H1 (cell line): Measurements from ENCODE around the gene LARP4B. TPM values are rescaled to one million over a fixed set of nuclear protein-coding genes. Genes with fewer than 3 reads are reported as not detected.
A peak's percentile ranks its signal among the peaks of the same experiment; 100 is the strongest.

Experiments
- CTCF ChIA-PET: fragments of 300-600 bp; sonication (Branson Sonifier 250); formaldehyde crosslinking; loops from one replicate; lab custom pipeline; 2021; ENCODE audit not compliant: partially characterized antibody; lab: Charles Lee
- POLR2A ChIA-PET: fragments of 300-600 bp; sonication (Branson Sonifier 250); formaldehyde crosslinking; loops from one replicate; lab custom pipeline; 2021; ENCODE audit warnings: inconsistent platforms; ENCODE audit not compliant: partially characterized antibody; lab: Charles Lee
- DNase-seq, 2 experiments: peaks; one replicate each; pipeline versions ENCODE4 v3.0.0 to v3.0.0-alpha.2; 2010 to 2022; ENCODE audit warnings: low spot score in 2 of 2, low read depth in 1 of 2, mixed read lengths in 1 of 2
- FAIRE-seq: peaks from 2 replicates; lab custom pipeline; 2011; peaks lifted over from hg19 to GRCh38; lab: Jason Lieb, UNC
- H2AFZ ChIP-seq: 2 replicates; pipeline ENCODE4 v1.8.1; 2012; ENCODE audit warnings: low read length, inconsistent platforms
- H2AK5ac ChIP-seq: 2 replicates; pipeline ENCODE4 v1.6.1; 2013; ENCODE audit warnings: low read depth, low read length
- H2BK120ac ChIP-seq: replicated peaks from 2 replicates; pipeline ENCODE3; 2013; ENCODE audit warnings: low read depth, low read length, inconsistent platforms
- H2BK12ac ChIP-seq: 2 replicates; pipeline ENCODE4 v1.6.1; 2013; ENCODE audit warnings: low read depth, low read length
- H2BK15ac ChIP-seq: 2 replicates; pipeline ENCODE4 v1.6.1; 2013; ENCODE audit warnings: low read length
- H2BK20ac ChIP-seq: 2 replicates; pipeline ENCODE4 v1.6.1; 2013; ENCODE audit warnings: low read length
- H2BK5ac ChIP-seq: 2 replicates; pipeline ENCODE4 v1.6.1; 2013; ENCODE audit warnings: low read depth, low read length
- H3K14ac ChIP-seq: 2 replicates; pipeline ENCODE4 v1.6.1; 2013; ENCODE audit warnings: inconsistent platforms; ENCODE audit not compliant: insufficient read length
- H3K18ac ChIP-seq: 2 replicates; pipeline ENCODE4 v1.6.1; 2013; ENCODE audit warnings: low read length; ENCODE audit errors: extremely low read depth
- H3K23ac ChIP-seq: 2 replicates; pipeline ENCODE4 v1.6.1; 2013; ENCODE audit warnings: inconsistent platforms; ENCODE audit not compliant: insufficient read length
- H3K23me2 ChIP-seq: 2 replicates; pipeline ENCODE4 v1.6.1; 2013; ENCODE audit warnings: low read depth, low read length
- H3K27ac ChIP-seq: 2 replicates; pipeline ENCODE4 v1.6.1; 2011; ENCODE audit warnings: low read depth, low read length, inconsistent platforms
- H3K27me3 ChIP-seq, 4 experiments: replicated peaks in 1 of 4; 1 replicate in 1 of 4; 2 replicates in 3 of 4; pipeline versions ENCODE4 v1.6.1 to v1.8.1; 2011 to 2013; ENCODE audit warnings: low read length in 3 of 4, mild to moderate bottlenecking in 3 of 4, inconsistent platforms in 2 of 4, mixed read lengths in 2 of 4, moderate library complexity in 1 of 4; ENCODE audit not compliant: control insufficient read depth in 3 of 4, insufficient read depth in 3 of 4; ENCODE audit errors: extremely low read depth in 1 of 4
- H3K36me3 ChIP-seq, 4 experiments: 2 replicates each; pipeline versions ENCODE4 v1.6.1 to v1.8.1; 2011 to 2013; ENCODE audit warnings: mild to moderate bottlenecking in 4 of 4, low read length in 3 of 4, moderate library complexity in 2 of 4, control low read depth in 1 of 4, inconsistent platforms in 1 of 4; ENCODE audit not compliant: insufficient read depth in 4 of 4, control insufficient read depth in 2 of 4
- H3K4ac ChIP-seq: replicated peaks from 2 replicates; pipeline ENCODE3; 2013; ENCODE audit warnings: low read length, low read depth, mixed read lengths, inconsistent platforms; ENCODE audit not compliant: insufficient read length
- H3K4me1 ChIP-seq, 4 experiments: replicated peaks in 1 of 4; 1 replicate in 1 of 4; 2 replicates in 3 of 4; pipeline versions ENCODE4 v1.6.1 to v1.8.1; 2011 to 2013; ENCODE audit warnings: low read length in 3 of 4, inconsistent platforms in 2 of 4, mixed read lengths in 1 of 4; ENCODE audit not compliant: insufficient read depth in 4 of 4, control insufficient read depth in 3 of 4
- H3K4me2 ChIP-seq, 2 experiments: 2 replicates each; pipeline versions ENCODE4 v1.6.1 to v1.8.1; 2011 to 2013; ENCODE audit warnings: low read depth in 2 of 2, low read length in 2 of 2, control low read depth in 1 of 2, inconsistent platforms in 1 of 2, mild to moderate bottlenecking in 1 of 2; ENCODE audit not compliant: insufficient read depth in 1 of 2
- H3K4me3 ChIP-seq, 4 experiments: fragments of 200-600, 300-600 bp in 1 of 4; sonication (generic), shearing (Covaris generic), sonication (Bioruptor Twin) in 1 of 4; 2 replicates each; pipeline versions ENCODE4 v1.5.1 to v1.8.1; 2011 to 2016; ENCODE audit warnings: low read length in 4 of 4, low read depth in 3 of 4, control low read depth in 2 of 4, inconsistent platforms in 2 of 4, mild to moderate bottlenecking in 2 of 4, mixed read lengths in 1 of 4, moderate library complexity in 1 of 4; ENCODE audit not compliant: insufficient read depth in 2 of 4; ENCODE audit errors: extremely low read depth in 1 of 4
- H3K56ac ChIP-seq: replicated peaks from 2 replicates; pipeline ENCODE3; 2013; ENCODE audit warnings: low read depth, mild to moderate bottlenecking, mixed read lengths, low read length, inconsistent platforms; ENCODE audit not compliant: insufficient read length
- H3K79me1 ChIP-seq: 2 replicates; pipeline ENCODE4 v1.6.1; 2013; ENCODE audit warnings: low read depth, low read length, control low read depth
- H3K79me2 ChIP-seq, 2 experiments: 2 replicates each; pipeline versions ENCODE4 v1.6.1 to v1.8.1; 2012 to 2013; ENCODE audit warnings: low read length in 2 of 2, mild to moderate bottlenecking in 2 of 2, inconsistent platforms in 1 of 2; ENCODE audit not compliant: insufficient read depth in 2 of 2, control insufficient read depth in 1 of 2
- H3K9ac ChIP-seq, 4 experiments: replicated peaks in 1 of 4; 1 replicate in 1 of 4; 2 replicates in 3 of 4; pipeline versions ENCODE4 v1.6.1 to v1.8.1; 2011 to 2013; ENCODE audit warnings: low read depth in 3 of 4, low read length in 3 of 4, control low read depth in 2 of 4, mild to moderate bottlenecking in 2 of 4, moderate library complexity in 2 of 4, inconsistent platforms in 1 of 4; ENCODE audit errors: extremely low read depth in 1 of 4
- H3K9me3 ChIP-seq, 2 experiments: 2 replicates each; pipeline versions ENCODE4 v1.6.1 to v1.8.1; 2012 to 2013; ENCODE audit warnings: mild to moderate bottlenecking in 2 of 2, moderate library complexity in 2 of 2, control low read depth in 1 of 2, inconsistent platforms in 1 of 2, low read depth in 1 of 2, low read length in 1 of 2, mixed read lengths in 1 of 2; ENCODE audit not compliant: insufficient read depth in 2 of 2
- H4K20me1 ChIP-seq, 2 experiments: replicated peaks in 1 of 2; 2 replicates each; pipeline versions ENCODE3 to v1.8.1; 2011 to 2013; ENCODE audit warnings: inconsistent platforms in 2 of 2, low read length in 2 of 2, mild to moderate bottlenecking in 1 of 2; ENCODE audit not compliant: insufficient read depth in 2 of 2, control insufficient read depth in 1 of 2
- H4K5ac ChIP-seq: 2 replicates; pipeline ENCODE4 v1.6.1; 2013; ENCODE audit warnings: low read length, low read depth, mixed read lengths, inconsistent platforms; ENCODE audit not compliant: insufficient read length
- H4K8ac ChIP-seq: 2 replicates; pipeline ENCODE4 v1.8.0; 2013; ENCODE audit warnings: mild to moderate bottlenecking, moderate library complexity, low read length, inconsistent platforms; ENCODE audit not compliant: insufficient read depth; ENCODE audit errors: extremely low read depth
- H4K91ac ChIP-seq: replicated peaks from 2 replicates; pipeline ENCODE3; 2013; ENCODE audit warnings: low read length, mixed read lengths, inconsistent platforms; ENCODE audit not compliant: insufficient read length
- RAD21 ChIP-seq, 2 experiments: IDR thresholded peaks in 1 of 2; conservative IDR thresholded peaks in 1 of 2; 2 replicates each; pipeline ENCODE4 v1.6.1; 2011; ENCODE audit warnings: low read depth in 2 of 2, low read length in 2 of 2, improper control_type of control experiment in 1 of 2, inconsistent platforms in 1 of 2, mild to moderate bottlenecking in 1 of 2, moderate library complexity in 1 of 2
- SIRT6 ChIP-seq: IDR thresholded peaks from one replicate; pipeline ENCODE4 v1.7.1; 2012; ENCODE audit warnings: low read length, inconsistent platforms
- TCF12 ChIP-seq: IDR thresholded peaks from 2 replicates; pipeline ENCODE4 v1.6.1; 2011; ENCODE audit warnings: low read depth, mild to moderate bottlenecking, low read length
- WGBS, 2 experiments: shearing (Covaris generic) in 1 of 2; methylation state at CpG; one replicate each; pipeline versions ENCODE4 v1.1.6 to v1.1.7; 2013 to 2015; ENCODE audit warnings: low lambda C conversion rate in 2 of 2, mixed read lengths in 2 of 2, inconsistent platforms in 1 of 2, low coverage in 1 of 2, missing lambda C conversion rate in 1 of 2; ENCODE audit not compliant: insufficient replicate concordance in 2 of 2, insufficient coverage in 1 of 2, insufficient read length in 1 of 2; ENCODE audit errors: extremely low coverage in 1 of 2, missing lambda C conversion rate in 1 of 2; 5-methylcytosine and 5-hydroxymethylcytosine counted together
- polyA plus RNA-seq, 7 experiments: library from polyadenylated mRNA; depleted of rRNA in 3 of 7; stranded (reverse) in 5 of 7; unstranded in 2 of 7; fragments of >200 nt in 5 of 7; fragments of 200-250 nt in 2 of 7; gene quantifications; 1 replicate in 5 of 7; 2 replicates in 1 of 7; 4 replicates in 1 of 7; pipeline versions ENCODE4 v1.2.1 to v1.2.3, GENCODE V29; 2011 to 2013; ENCODE audit warnings: missing spikeins in 2 of 7, mixed read lengths in 2 of 7
- total RNA-seq: library from RNA; stranded (reverse); fragmentation: NEBNext Ultra II Directional; extraction: Animal tissue kit (Norgen Biotek cat#: 25700); gene quantifications from 2 replicates; pipeline ENCODE4 v1.2.1, GENCODE V29; 2021

LARP4B gene
- total and polyA plus RNA-seq, 2 of the 8 experiments (the other 6 are each of a cell fraction or from before 2014, with no cell fraction given) = 20.1 to 78.6 TPM

DNA sequence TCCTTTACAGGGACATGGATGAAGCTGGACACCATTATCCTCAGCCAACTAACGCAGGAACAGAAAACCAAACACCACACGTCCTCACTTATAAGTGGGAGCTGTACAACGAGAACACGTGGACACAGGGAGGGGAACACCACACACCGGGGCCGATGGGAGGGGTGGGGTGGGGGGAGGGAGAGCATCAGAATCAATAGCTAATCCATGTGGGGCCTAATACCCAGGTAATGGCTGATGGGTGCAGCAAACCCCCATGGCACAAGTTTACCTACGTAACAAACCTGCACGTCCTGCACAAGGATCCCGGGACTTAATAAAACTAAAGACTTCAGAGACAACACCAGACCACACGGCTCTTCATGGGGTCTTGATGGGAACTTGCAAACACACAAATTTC, 159.9 kb downstream of the LARP4B start:
- ChIA-PET CTCF (interaction anchor here (0.8 to 3.2 kb wide), 3 partner anchors 17 to 492 kb away, joined by 3 to 11 read pairs (median 3); no protein-coding TSS in a partner anchor), POLR2A (no interaction called here)
- WGBS, 2 experiments = 87% methylated on average over 10 of the region's 10 CpGs; no CpG with 5 or more reads in 1 of the 2 experiments

More for the DNA sequence above, 159.9 kb downstream of the LARP4B start:
- Histone ChIP-seq H3K4me1 (peaks cover 0 to 4% (median 0%) of the 10 kb centered on the region in 4 experiments; a peak in 1 of 7 replicates), H2BK5ac (no peak overlapping the region), H2AK5ac (no peak overlapping the region), H3K36me3 (no peaks in the 10 kb centered on the region), H3K9me3 (peaks cover 6 to 7% of the 10 kb centered on the region in 2 experiments; a peak in 1 of 4 replicates), H3K14ac (no peak overlapping the region), H3K23me2 (no peaks in the 10 kb centered on the region), H2AFZ (peak overlapping the region; percentile 29; the same call in 1 of the 2 replicates), H3K4ac (no peak overlapping the region), H4K91ac (no peak overlapping the region), H3K79me2 (no peaks in the 10 kb centered on the region), H4K8ac (no peak overlapping the region), H3K18ac (no peak overlapping the region), H3K4me2 (no peak overlapping the region), H3K56ac (no peak overlapping the region), H3K27me3 (no peaks in the 10 kb centered on the region), H3K23ac (no peak overlapping the region), H4K20me1 (peaks cover 0 to 1% of the 10 kb centered on the region in 2 experiments), H3K9ac (no peak overlapping the region), H3K79me1 (no peaks in the 10 kb centered on the region), H2BK15ac (no peak overlapping the region), H2BK120ac (no peak overlapping the region), H2BK12ac (no peak overlapping the region), H3K27ac (no peak overlapping the region), H4K5ac (no peak overlapping the region), H2BK20ac (no peak overlapping the region), H3K4me3 (no peak overlapping the region)
- FAIRE-seq = no peak
- no peak for TF ChIP-seq TCF12
- no peak for TF ChIP-seq SIRT6
- TF ChIP-seq RAD21 (IDR thresholded peaks at IDR 0.05 in 1 of 2, conservative IDR thresholded peaks at IDR 0.05 in 1 of 2; ENCODE audit: low read depth in 2 of 2, low read length in 2 of 2) = no peak
- DNase-seq = no peak
